Trophoblast cell (in vitro differentiated cells and primary cell): ENCODE results near the gene EXOSC10.

Source experiments
- DNase-seq, 2 donors: peaks; one replicate each; pipeline ENCODE4 v3.0.0-alpha.2; 2016
- H2AFZ ChIP-seq: 2 replicates; pipeline ENCODE4 v1.6.1; 2013; ENCODE audit warnings: low read length, moderate library complexity, mild to moderate bottlenecking; ENCODE audit not compliant: insufficient read depth, poor library complexity
- H2AK5ac ChIP-seq: 2 replicates; pipeline ENCODE4 v1.6.1; 2013; ENCODE audit warnings: mild to moderate bottlenecking, low read length
- H2BK120ac ChIP-seq: 2 replicates; pipeline ENCODE4 v1.6.1; 2013; ENCODE audit warnings: low read length, mild to moderate bottlenecking, moderate library complexity; ENCODE audit not compliant: insufficient read depth, poor library complexity
- H2BK12ac ChIP-seq: 2 replicates; pipeline ENCODE4 v1.6.1; 2013; ENCODE audit warnings: mild to moderate bottlenecking, low read length, moderate library complexity
- H2BK5ac ChIP-seq: 2 replicates; pipeline ENCODE4 v1.6.1; 2013; ENCODE audit warnings: low read length, low read depth, moderate library complexity, mild to moderate bottlenecking; ENCODE audit not compliant: poor library complexity
- H3K14ac ChIP-seq: 2 replicates; pipeline ENCODE4 v1.6.1; 2013; ENCODE audit warnings: mild to moderate bottlenecking, low read length
- H3K18ac ChIP-seq: 2 replicates; pipeline ENCODE4 v1.6.1; 2013; ENCODE audit warnings: mild to moderate bottlenecking, low read length
- H3K23ac ChIP-seq: 2 replicates; pipeline ENCODE4 v1.6.1; 2013; ENCODE audit warnings: low read length
- H3K27ac ChIP-seq: 2 replicates; pipeline ENCODE4 v1.5.1; 2013; ENCODE audit warnings: low read depth, mild to moderate bottlenecking, inconsistent platforms, low read length, moderate library complexity
- H3K27me3 ChIP-seq: 2 replicates; pipeline ENCODE4 v1.6.1; 2013; ENCODE audit warnings: inconsistent platforms, mild to moderate bottlenecking, low read length, moderate library complexity; ENCODE audit not compliant: insufficient read depth
- H3K36me3 ChIP-seq, 2 experiments: 1 replicate in 1 of 2; 2 replicates in 1 of 2; pipeline ENCODE4 v1.6.1; 2013; ENCODE audit warnings: low read length in 2 of 2, mild to moderate bottlenecking in 2 of 2, moderate library complexity in 1 of 2; ENCODE audit not compliant: insufficient read depth in 2 of 2, control insufficient read depth in 1 of 2
- H3K4ac ChIP-seq: 2 replicates; pipeline ENCODE4 v1.6.1; 2013; ENCODE audit warnings: low read depth, mild to moderate bottlenecking, low read length, moderate library complexity
- H3K4me1 ChIP-seq, 2 experiments: 1 replicate in 1 of 2; 2 replicates in 1 of 2; pipeline ENCODE4 v1.6.1; 2013; ENCODE audit warnings: low read length in 2 of 2, mild to moderate bottlenecking in 2 of 2, moderate library complexity in 1 of 2; ENCODE audit not compliant: insufficient read depth in 2 of 2, control insufficient read depth in 1 of 2
- H3K4me2 ChIP-seq: 2 replicates; pipeline ENCODE4 v1.6.1; 2013; ENCODE audit warnings: inconsistent platforms, mild to moderate bottlenecking, low read length, moderate library complexity
- H3K4me3 ChIP-seq: 2 replicates; pipeline ENCODE4 v1.5.1; 2013; ENCODE audit warnings: mild to moderate bottlenecking, low read depth, low read length, inconsistent platforms
- H3K79me1 ChIP-seq: one replicate; pipeline ENCODE4 v1.6.1; 2013; ENCODE audit warnings: low read length
- H3K79me2 ChIP-seq: 2 replicates; pipeline ENCODE4 v1.6.1; 2013; ENCODE audit warnings: low read length, mild to moderate bottlenecking; ENCODE audit not compliant: control insufficient read depth, insufficient read depth, poor library complexity
- H3K9ac ChIP-seq: 2 replicates; pipeline ENCODE4 v1.6.1; 2013; ENCODE audit warnings: mild to moderate bottlenecking, low read length
- H3K9me3 ChIP-seq: 2 replicates; pipeline ENCODE4 v1.6.1; 2013; ENCODE audit warnings: low read depth, mild to moderate bottlenecking, control low read depth, inconsistent platforms, low read length; ENCODE audit not compliant: insufficient read depth
- H4K12ac ChIP-seq: 2 replicates; pipeline ENCODE4 v1.6.1; 2013; ENCODE audit warnings: low read depth, mild to moderate bottlenecking, low read length, moderate library complexity
- H4K8ac ChIP-seq: 2 replicates; pipeline ENCODE4 v1.6.1; 2013; ENCODE audit warnings: low read depth, mild to moderate bottlenecking, low read length, moderate library complexity
- H4K91ac ChIP-seq: one replicate; pipeline ENCODE4 v1.6.1; 2013; ENCODE audit warnings: low read depth, mild to moderate bottlenecking, low read length, moderate library complexity
- WGBS: extraction: QIAGEN DNeasy Blood & Tissue Kit; methylation state at CpG from one replicate; pipeline ENCODE4 v1.1.7; 2013; ENCODE audit warnings: missing lambda C conversion rate; ENCODE audit not compliant: insufficient read length, insufficient coverage; ENCODE audit errors: extremely low coverage; 5-methylcytosine and 5-hydroxymethylcytosine counted together

The EXOSC10 gene

GRCh38 chr1:11026052-11026451, 73.6 kb downstream of the EXOSC10 start:
- Histone ChIP-seq H2BK5ac (no peak overlapping the region), H2AK5ac (no peak overlapping the region), H2BK120ac (no peak overlapping the region), H3K4ac (no peak overlapping the region), H3K23ac (no peak overlapping the region), H3K14ac (no peak overlapping the region), H3K9ac (no peak overlapping the region), H3K79me1 (no peaks in the 10 kb centered on the region), H3K4me1 (no peaks in the 10 kb centered on the region), H3K4me3 (no peak overlapping the region), H3K9me3 (no peaks in the 10 kb centered on the region), H3K18ac (no peak overlapping the region), H4K12ac (no peak overlapping the region), H3K27me3 (no peaks in the 10 kb centered on the region), H3K27ac (no peak overlapping the region), H2AFZ (no peak overlapping the region), H3K4me2 (no peak overlapping the region), H4K8ac (no peak overlapping the region), H3K79me2 (no peaks in the 10 kb centered on the region), H4K91ac (no peak overlapping the region), H2BK12ac (no peak overlapping the region), H3K36me3 (peaks cover 22 to 33% of the 10 kb centered on the region in 2 experiments)
- WGBS: no CpG with 5 or more reads among the region's 1 CpG
- DNase-seq: no peak

GRCh38 chr1:11025618-11026017, 74.1 kb downstream of the EXOSC10 start:
- no peak overlapping the region for H3K4ac ChIP-seq
- no peak overlapping the region for H2AK5ac ChIP-seq
- no peaks in the 10 kb centered on the region for H3K79me2 ChIP-seq
- no peaks in the 10 kb centered on the region for H3K79me1 ChIP-seq
- H4K91ac ChIP-seq: no peak overlapping the region
- H3K9me3 ChIP-seq: no peaks in the 10 kb centered on the region
- H3K27me3 ChIP-seq: no peaks in the 10 kb centered on the region
- no peak for DNase-seq
- H2BK12ac ChIP-seq: no peak overlapping the region
- no peak overlapping the region for H3K14ac ChIP-seq
- no peak overlapping the region for H3K4me3 ChIP-seq
- H2BK120ac ChIP-seq: no peak overlapping the region
- no peak overlapping the region for H4K12ac ChIP-seq
- no CpG with 5 or more reads among the region's 1 CpG for WGBS
- H3K36me3 ChIP-seq: peaks cover 23 to 37% of the 10 kb centered on the region in 2 experiments
- H2BK5ac ChIP-seq: no peak overlapping the region
- no peak overlapping the region for H4K8ac ChIP-seq
- no peak overlapping the region for H3K9ac ChIP-seq
- no peak overlapping the region for H3K18ac ChIP-seq
- no peak overlapping the region for H3K27ac ChIP-seq
- H2AFZ ChIP-seq: no peak overlapping the region
- no peaks in the 10 kb centered on the region for H3K4me1 ChIP-seq
- H3K23ac ChIP-seq: no peak overlapping the region
- H3K4me2 ChIP-seq: no peak overlapping the region

- H3K4me1 ChIP-seq: no peaks in the 10 kb centered on the region
- H2BK12ac ChIP-seq: no peak overlapping the region
- no peak overlapping the region for H4K91ac ChIP-seq
- no peak overlapping the region for H3K4me3 ChIP-seq
- H2BK120ac ChIP-seq: no peak overlapping the region
- no peaks in the 10 kb centered on the region for H3K27me3 ChIP-seq
- H3K18ac ChIP-seq: no peak overlapping the region
- no peak overlapping the region for H2BK5ac ChIP-seq
- no peak overlapping the region for H3K14ac ChIP-seq
- H2AK5ac ChIP-seq: no peak overlapping the region
- H3K4me2 ChIP-seq: no peak overlapping the region
- H4K12ac ChIP-seq: no peak overlapping the region
- H3K9me3 ChIP-seq: no peaks in the 10 kb centered on the region
- H3K23ac ChIP-seq: no peak overlapping the region
- peaks cover 29 to 44% of the 10 kb centered on the region in 2 experiments for H3K36me3 ChIP-seq
- H4K8ac ChIP-seq: no peak overlapping the region
- H3K9ac ChIP-seq: no peak overlapping the region
- peak in 1 of 2 donors; percentile 29 for DNase-seq
- H3K79me1 ChIP-seq: no peaks in the 10 kb centered on the region
- H3K4ac ChIP-seq: no peak overlapping the region
- no peak overlapping the region for H2AFZ ChIP-seq
- H3K79me2 ChIP-seq: no peaks in the 10 kb centered on the region
- H3K27ac ChIP-seq: no peak overlapping the region
- WGBS: no CpG with 5 or more reads among the region's 2 CpGs
These were observed 74.8 kb downstream of the EXOSC10 start for GRCh38 chr1:11024874-11025203.

GRCh38 chr1:11024154-11024873, 75.4 kb downstream of the EXOSC10 start:
- H3K9ac ChIP-seq: no peak overlapping the region
- no peak overlapping the region for H3K14ac ChIP-seq
- no peak overlapping the region for H3K23ac ChIP-seq
- no CpG with 5 or more reads among the region's 3 CpGs for WGBS
- no peak overlapping the region for H2BK120ac ChIP-seq
- H3K4me2 ChIP-seq: no peak overlapping the region
- H2AK5ac ChIP-seq: no peak overlapping the region
- no peak overlapping the region for H4K8ac ChIP-seq
- no peaks in the 10 kb centered on the region for H3K79me1 ChIP-seq
- no peak overlapping the region for H4K12ac ChIP-seq
- H3K9me3 ChIP-seq: no peaks in the 10 kb centered on the region
- H3K27ac ChIP-seq: no peak overlapping the region
- H3K4me1 ChIP-seq: no peaks in the 10 kb centered on the region
- no peaks in the 10 kb centered on the region for H3K27me3 ChIP-seq
- peaks cover 31 to 46% of the 10 kb centered on the region in 2 experiments for H3K36me3 ChIP-seq
- no peak overlapping the region for H3K4ac ChIP-seq
- no peak overlapping the region for H4K91ac ChIP-seq
- no peak overlapping the region for H2BK12ac ChIP-seq
- H3K18ac ChIP-seq: no peak overlapping the region
- no peak overlapping the region for H3K4me3 ChIP-seq
- no peak overlapping the region for H2BK5ac ChIP-seq
- no peak overlapping the region for H2AFZ ChIP-seq
- no peaks in the 10 kb centered on the region for H3K79me2 ChIP-seq
- no peak for DNase-seq
